GM12891 (cell line): Measurements from ENCODE around the gene PTCD1.

Source experiments
- PAX5 ChIP-seq: IDR thresholded peaks from 2 replicates; pipeline ENCODE4 v1.6.1; 2011; ENCODE audit warnings: low read length, moderate library complexity, mild to moderate bottlenecking; ENCODE audit not compliant: insufficient read depth, severe bottlenecking
- POLR2A ChIP-seq: IDR thresholded peaks from 2 replicates; pipeline ENCODE4 v1.6.1; 2011; ENCODE audit warnings: low read depth, low read length, control low read depth
- POLR2AphosphoS5 ChIP-seq: IDR thresholded peaks from 2 replicates; pipeline ENCODE4 v1.6.1; 2011; ENCODE audit warnings: low read depth, low read length, control low read depth
- POU2F2 ChIP-seq: IDR thresholded peaks from 2 replicates; pipeline ENCODE4 v1.6.1; 2011; ENCODE audit warnings: low read depth, mild to moderate bottlenecking, control low read depth, low read length, moderate library complexity
- SPI1 ChIP-seq: IDR thresholded peaks from 2 replicates; pipeline ENCODE4 v1.6.1; 2011; ENCODE audit warnings: low read depth, low read length, control low read depth
- TAF1 ChIP-seq: IDR thresholded peaks from 2 replicates; pipeline ENCODE4 v1.6.1; 2011; ENCODE audit warnings: low read depth, low read length, control low read depth

- no peak for TF ChIP-seq POLR2A
- TF ChIP-seq SPI1 = no peak
- TF ChIP-seq POLR2AphosphoS5 = no peak
- TF ChIP-seq TAF1 = no peak
- TF ChIP-seq PAX5 = no peak
- no peak for TF ChIP-seq POU2F2
Measured at GRCh38 chr7:99468336-99468918, 29.8 kb upstream of the PTCD1 start.
